Measurements from ENCODE around the gene MARCHF6. TPM values are rescaled to one million over a fixed set of nuclear protein-coding genes. Genes with fewer than 3 reads are reported as not detected.

Gene MARCHF6
- total and polyA plus RNA-seq, 2 of the 8 experiments (the other 6 are each of a cell fraction or from before 2014, with no cell fraction given), result 93.1 to 118 TPM

- no peak for TF ChIP-seq TCF12 (IDR thresholded peaks at IDR 0.05; ENCODE audit: low read depth, low read length)
- no peak for TF ChIP-seq SUZ12 (IDR thresholded peaks at IDR 0.05; ENCODE audit: low read length)
Measured at GRCh38 chr5:10337986-10338385, 15.5 kb upstream of the MARCHF6 start (continued).

All from H1 (cell line).